NCI-H2107 treated with DMSO at 0.1 percent for 48 hours (cell line): ENCODE results near the gene HK2.
"Not testable (repeated sequence)": the region's sequence is repeated elsewhere in the genome, so short reads cannot be mapped to it uniquely, and the experiment has no call there.

Experiments
- DNase-seq: peaks from one replicate; lab custom pipeline; 2025; ENCODE audit not compliant: unreplicated experiment; lab: John Stamatoyannopoulos, UW

HK2 gene

GRCh38 chr2:74834792-74835755 lies 1.1 kb downstream of the HK2 start:
- no peak for DNase-seq

GRCh38 chr2:74835831-74836674 lies 2.1 kb downstream of the HK2 start:
- peak; percentile 64 for DNase-seq

- no peak for DNase-seq
These were observed 2.9 kb downstream of the HK2 start for GRCh38 chr2:74836675-74837401.

- no peak for DNase-seq
These were observed 7.7 kb downstream of the HK2 start for GRCh38 chr2:74841641-74842040.

- DNase-seq = no peak
These were observed 9.5 kb downstream of the HK2 start for GRCh38 chr2:74843433-74843832.

- no peak for DNase-seq
These were observed 10.0 kb downstream of the HK2 start for GRCh38 chr2:74843899-74844298.

- no peak for DNase-seq
These were observed 10.8 kb downstream of the HK2 start for GRCh38 chr2:74844752-74845151.

- DNase-seq = peak; percentile 83
These were observed 11.4 kb downstream of the HK2 start for GRCh38 chr2:74845217-74845751.

- DNase-seq = no peak
These were observed 12.1 kb downstream of the HK2 start for GRCh38 chr2:74845991-74846390.

GRCh38 chr2:74846481-74846880 lies 12.6 kb downstream of the HK2 start:
- DNase-seq = no peak

GRCh38 chr2:74847070-74847858 lies 13.3 kb downstream of the HK2 start:
- no peak for DNase-seq

GRCh38 chr2:74849228-74849892 lies 15.4 kb downstream of the HK2 start:
- DNase-seq = no peak

- DNase-seq = no peak
These were observed 16.7 kb downstream of the HK2 start for GRCh38 chr2:74850496-74851190.

- DNase-seq = no peak
These were observed 17.3 kb downstream of the HK2 start for GRCh38 chr2:74851191-74851566.

GRCh38 chr2:74853360-74853759 lies 19.4 kb downstream of the HK2 start:
- DNase-seq = not testable (repeated sequence)

GRCh38 chr2:74854401-74854800 lies 20.5 kb downstream of the HK2 start:
- DNase-seq = no peak

GRCh38 chr2:74855114-74855707 lies 21.3 kb downstream of the HK2 start:
- not testable (repeated sequence) for DNase-seq

- no peak for DNase-seq
These were observed 22.2 kb downstream of the HK2 start for GRCh38 chr2:74856004-74856578.
